ENCODE data around the gene HLCS. TPM values are rescaled to one million over a fixed set of nuclear protein-coding genes. Genes with fewer than 3 reads are reported as not detected.

The HLCS gene
- total RNA-seq, 1 donor from 2014 or later, result 25.0 TPM

- H3K4me3 ChIP-seq, result no peak overlapping the region
- peaks cover 37% of the 10 kb centered on the region for H3K4me1 Mint-ChIP-seq
- peaks cover 3% of the 10 kb centered on the region for H3K9me3 Mint-ChIP-seq
- H3K9ac ChIP-seq, result no peak overlapping the region
- no peaks in the 10 kb centered on the region for H3K36me3 ChIP-seq
- H3K4me2 ChIP-seq, result no peak overlapping the region
- H4K20me1 ChIP-seq (ENCODE audit: low read depth), result no peaks in the 10 kb centered on the region
- no peak overlapping the region for H2AFZ ChIP-seq (replicated peaks)
- peaks cover 14% of the 10 kb centered on the region for H3K27me3 Mint-ChIP-seq (ENCODE audit: insufficient read depth, low read depth)
- no peaks in the 10 kb centered on the region for H3K79me2 ChIP-seq (ENCODE audit: low read depth)
- peaks cover 9% of the 10 kb centered on the region for H3F3A ChIP-seq (ENCODE audit: low read depth)
- no peak overlapping the region for H3K27ac ChIP-seq
- H3K4me3 Mint-ChIP-seq, result no peak overlapping the region
- peaks cover 24% of the 10 kb centered on the region for H3K4me1 ChIP-seq
- H3K9me3 ChIP-seq (ENCODE audit: low read depth), result no peaks in the 10 kb centered on the region
- no peaks in the 10 kb centered on the region for H3K27me3 ChIP-seq
- no peak for TF ChIP-seq EZH2 (IDR thresholded peaks at IDR 0.05)
- TF ChIP-seq CTCF (IDR thresholded peaks at IDR 0.05), result no peak
- no peak for TF ChIP-seq EZH2phosphoT487 (IDR thresholded peaks at IDR 0.05)
- H3K36me3 Mint-ChIP-seq, result peaks cover 15% of the 10 kb centered on the region
- DNase-seq (ENCODE audit: low spot score), result no peak
- H3K27ac Mint-ChIP-seq, result no peak overlapping the region
Measured at GRCh38 chr21:36767096-36767495, 199.4 kb downstream of the HLCS start.

GRCh38 chr21:36766511-36766910 lies 200.0 kb downstream of the HLCS start:
- no peaks in the 10 kb centered on the region for H3K27me3 ChIP-seq
- H3K9ac ChIP-seq, result no peak overlapping the region
- H3K4me1 ChIP-seq, result peaks cover 24% of the 10 kb centered on the region
- no peaks in the 10 kb centered on the region for H3K9me3 ChIP-seq (ENCODE audit: low read depth)
- Mint-ChIP-seq H3K36me3 (peaks cover 16% of the 10 kb centered on the region), H3K4me3 (no peak overlapping the region), H3K9me3 (peaks cover 3% of the 10 kb centered on the region), H3K27me3 (ENCODE audit: insufficient read depth, low read depth) (peaks cover 14% of the 10 kb centered on the region), H3K4me1 (peaks cover 40% of the 10 kb centered on the region), H3K27ac (peak overlapping the region; percentile 15)
- H3K4me3 ChIP-seq, result no peak overlapping the region
- no peaks in the 10 kb centered on the region for H3K79me2 ChIP-seq (ENCODE audit: low read depth)
- no peak overlapping the region for H3K4me2 ChIP-seq
- DNase-seq (ENCODE audit: low spot score), result no peak
- peaks cover 9% of the 10 kb centered on the region for H3F3A ChIP-seq (ENCODE audit: low read depth)
- no peak overlapping the region for H3K27ac ChIP-seq
- no peaks in the 10 kb centered on the region for H3K36me3 ChIP-seq
- TF ChIP-seq CTCF (IDR thresholded peaks at IDR 0.05) (no peak), EZH2phosphoT487 (IDR thresholded peaks at IDR 0.05) (no peak), EZH2 (IDR thresholded peaks at IDR 0.05) (no peak)
- H2AFZ ChIP-seq (replicated peaks), result no peak overlapping the region
- H4K20me1 ChIP-seq (ENCODE audit: low read depth), result no peaks in the 10 kb centered on the region

GRCh38 chr21:36765229-36765628 lies 201.2 kb downstream of the HLCS start:
- no peaks in the 10 kb centered on the region for H3K36me3 ChIP-seq
- H3K4me2 ChIP-seq, result no peak overlapping the region
- Mint-ChIP-seq H3K4me1 (peaks cover 40% of the 10 kb centered on the region), H3K27me3 (ENCODE audit: insufficient read depth, low read depth) (peaks cover 14% of the 10 kb centered on the region), H3K36me3 (peaks cover 16% of the 10 kb centered on the region), H3K9me3 (peaks cover 3% of the 10 kb centered on the region), H3K4me3 (no peak overlapping the region), H3K27ac (no peak overlapping the region)
- no peaks in the 10 kb centered on the region for H3K27me3 ChIP-seq
- no peaks in the 10 kb centered on the region for H4K20me1 ChIP-seq (ENCODE audit: low read depth)
- peaks cover 24% of the 10 kb centered on the region for H3K4me1 ChIP-seq
- H3K9me3 ChIP-seq (ENCODE audit: low read depth), result no peaks in the 10 kb centered on the region
- peaks cover 9% of the 10 kb centered on the region for H3F3A ChIP-seq (ENCODE audit: low read depth)
- H3K9ac ChIP-seq, result no peak overlapping the region
- no peaks in the 10 kb centered on the region for H3K79me2 ChIP-seq (ENCODE audit: low read depth)
- H3K4me3 ChIP-seq, result no peak overlapping the region
- TF ChIP-seq CTCF (IDR thresholded peaks at IDR 0.05) (no peak), EZH2phosphoT487 (IDR thresholded peaks at IDR 0.05) (no peak), EZH2 (IDR thresholded peaks at IDR 0.05) (no peak)
- no peak for DNase-seq (ENCODE audit: low spot score)
- no peak overlapping the region for H3K27ac ChIP-seq
- no peak overlapping the region for H2AFZ ChIP-seq (replicated peaks)
